HG03565 (cell line): ENCODE measurements around the gene OPA3.

Source experiments
- ATAC-seq: cut with Tn5 transposase; IDR thresholded peaks from one replicate; pipeline ENCODE4 v1.9.1; 2021; ENCODE audit warnings: mild to moderate bottlenecking, moderate library complexity; ENCODE audit not compliant: unreplicated experiment

Gene OPA3

GRCh38 chr19:45505996-45506245, 78.7 kb downstream of the OPA3 start:
- no peak for ATAC-seq

DNA sequence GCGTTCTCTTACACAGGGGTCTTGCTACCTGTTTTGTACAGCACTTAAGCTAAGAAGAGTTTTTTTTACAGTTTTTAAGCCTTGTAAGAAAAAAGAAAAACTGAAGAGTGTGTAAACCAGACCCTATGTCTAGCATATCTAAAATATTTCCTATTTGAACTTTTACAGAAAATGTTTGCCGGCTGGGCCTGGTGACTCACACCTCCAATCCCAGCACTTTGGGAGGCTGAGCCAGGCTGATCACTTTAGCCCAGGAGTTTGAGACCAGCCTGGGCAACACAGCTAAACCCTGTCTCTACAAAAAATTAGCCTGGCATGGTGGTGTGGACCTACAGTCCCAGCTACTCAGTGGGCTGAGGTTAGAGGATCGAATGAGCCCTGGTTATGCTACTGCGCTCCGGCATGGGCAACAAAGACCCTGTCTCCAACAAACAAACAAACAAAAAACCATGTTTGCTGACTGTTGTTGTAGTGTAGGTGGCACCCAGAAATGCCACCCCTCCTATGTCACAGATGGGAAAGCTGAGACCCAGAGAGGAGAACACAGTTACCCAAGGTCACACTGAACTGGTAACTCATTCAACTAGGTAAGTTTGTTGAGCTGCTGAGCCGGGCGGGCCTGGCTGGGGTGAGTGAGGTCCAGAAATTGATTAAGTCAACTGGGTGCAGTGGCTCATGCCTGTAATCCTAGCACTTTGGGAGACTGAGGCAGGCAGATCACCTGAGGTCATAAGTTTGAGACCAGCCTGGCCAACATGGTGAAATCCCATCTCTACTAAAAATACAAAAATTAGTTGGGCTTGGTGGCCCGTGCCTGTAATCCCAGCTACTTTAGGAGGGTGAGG, 79.2 kb downstream of the OPA3 start:
- no peak for ATAC-seq

- no peak for ATAC-seq
Observed at GRCh38 chr19:45503909-45504308, 80.7 kb downstream of the OPA3 start.

GRCh38 chr19:45502111-45502510, 82.5 kb downstream of the OPA3 start:
- no peak for ATAC-seq

GRCh38 chr19:45501730-45502014, 82.9 kb downstream of the OPA3 start:
- ATAC-seq: no peak

DNA sequence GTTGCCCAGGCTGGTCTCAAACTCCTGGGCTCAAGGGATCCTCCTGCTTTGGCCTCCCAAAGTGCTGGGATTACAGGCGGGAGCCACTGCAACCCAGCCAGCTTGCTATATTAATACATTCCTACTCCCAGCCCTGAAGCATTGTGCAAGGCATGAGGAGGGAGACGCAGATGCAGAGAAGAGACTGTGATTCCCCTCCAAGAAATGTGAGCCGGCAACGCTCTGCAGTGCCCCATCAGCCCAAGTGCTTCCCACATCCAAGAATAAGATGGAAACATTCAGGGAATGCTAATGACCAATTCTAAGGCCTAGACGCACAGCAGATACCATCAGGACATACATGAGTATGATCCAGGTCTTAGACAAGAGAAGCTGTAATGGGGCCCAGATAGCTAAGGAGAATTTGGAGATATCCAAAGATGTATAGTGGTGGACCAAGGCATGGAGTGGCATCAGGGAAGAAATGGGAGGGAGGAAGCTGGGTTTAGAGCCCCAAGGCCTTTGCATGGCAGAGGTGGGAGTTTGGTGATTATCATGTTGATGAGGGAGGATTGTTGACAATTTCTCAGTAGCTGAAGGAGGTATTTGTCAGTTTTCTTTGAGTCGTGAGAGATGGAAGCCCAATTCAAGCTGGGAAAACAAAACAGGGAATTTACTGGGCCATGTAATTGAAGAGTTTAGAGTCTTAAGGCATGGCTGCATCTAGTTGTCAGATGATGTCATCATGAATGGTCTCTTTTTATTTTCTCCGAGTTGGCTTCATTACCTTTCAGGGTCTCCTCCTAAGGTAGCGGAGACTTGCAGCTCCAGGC, 83.5 kb downstream of the OPA3 start:
- ATAC-seq: no peak

DNA sequence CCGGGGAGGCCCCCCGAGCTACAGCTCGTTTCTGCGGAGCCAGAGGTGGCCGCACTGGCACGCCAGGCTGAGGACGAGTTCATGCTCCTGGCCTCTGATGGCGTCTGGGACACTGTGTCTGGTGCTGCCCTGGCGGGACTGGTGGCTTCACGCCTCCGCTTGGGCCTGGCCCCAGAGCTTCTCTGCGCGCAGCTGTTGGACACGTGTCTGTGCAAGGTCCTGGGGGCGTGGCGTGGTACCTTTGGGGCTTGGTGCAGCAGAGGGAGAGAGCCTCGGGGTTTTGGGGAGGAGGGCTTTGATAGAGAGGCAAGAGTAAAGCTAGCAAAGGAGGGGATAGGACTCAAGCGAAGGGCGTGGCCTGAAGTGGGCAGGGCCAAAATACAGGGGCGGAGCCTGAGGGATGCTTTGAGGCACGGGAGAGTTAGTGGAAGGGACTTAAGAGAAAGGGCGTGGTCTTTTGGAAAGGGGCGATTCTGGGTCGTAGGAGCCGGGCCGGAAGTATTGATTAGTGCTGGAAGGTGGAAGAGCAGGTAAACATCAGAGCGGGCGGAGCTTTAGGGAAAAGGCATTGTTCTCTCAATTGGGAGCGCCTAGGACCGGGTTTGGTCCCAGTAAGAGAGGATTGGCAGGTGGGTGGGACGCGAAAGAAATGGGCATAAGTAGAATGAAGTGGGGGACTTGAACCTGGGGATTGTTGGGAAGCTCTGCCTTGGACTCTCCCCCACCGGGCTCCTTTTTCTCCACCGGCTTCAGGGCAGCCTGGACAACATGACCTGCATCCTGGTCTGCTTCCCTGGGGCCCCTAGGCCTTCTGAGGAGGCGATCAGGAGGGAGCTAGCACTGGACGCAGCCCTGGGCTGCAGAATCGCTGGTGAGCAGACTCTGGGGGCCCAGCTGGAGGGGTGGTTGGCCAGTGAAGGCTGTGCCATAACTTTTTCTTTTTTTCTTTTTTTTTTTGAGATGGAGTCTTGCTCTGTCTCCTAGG, 85.1 kb downstream of the OPA3 start:
- ATAC-seq: no peak

DNA sequence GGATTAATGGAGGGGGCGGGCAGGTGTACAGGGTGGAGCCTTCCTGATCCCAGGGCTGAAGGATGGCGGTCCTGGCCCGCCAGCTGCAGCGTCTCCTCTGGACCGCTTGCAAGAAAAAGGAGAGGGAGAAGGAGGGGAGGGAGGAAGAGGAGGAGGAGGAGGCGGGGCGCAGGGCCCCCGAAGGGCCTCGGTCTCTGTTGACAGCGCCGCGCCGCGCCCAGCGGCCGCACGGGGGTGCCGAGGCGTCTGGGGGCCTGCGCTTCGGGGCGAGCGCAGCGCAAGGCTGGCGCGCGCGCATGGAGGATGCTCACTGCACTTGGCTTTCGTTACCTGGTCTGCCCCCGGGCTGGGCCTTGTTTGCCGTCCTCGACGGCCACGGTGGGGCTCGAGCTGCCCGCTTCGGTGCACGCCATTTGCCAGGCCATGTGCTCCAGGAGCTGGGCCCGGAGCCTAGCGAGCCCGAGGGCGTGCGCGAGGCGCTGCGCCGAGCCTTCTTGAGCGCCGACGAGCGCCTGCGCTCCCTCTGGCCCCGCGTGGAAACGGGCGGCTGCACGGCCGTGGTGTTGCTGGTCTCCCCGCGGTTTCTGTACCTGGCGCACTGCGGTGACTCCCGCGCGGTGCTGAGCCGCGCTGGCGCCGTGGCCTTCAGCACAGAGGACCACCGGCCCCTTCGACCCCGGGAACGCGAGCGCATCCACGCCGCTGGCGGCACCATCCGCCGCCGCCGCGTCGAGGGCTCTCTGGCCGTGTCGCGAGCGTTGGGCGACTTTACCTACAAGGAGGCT, 86.0 kb downstream of the OPA3 start, which contains the start of gene PPM1N:
PPM1N (plus strand) TSS at position 33 of the 785 bp plus-strand sequence; CDS start at position 63, 30 bp downstream.
- ATAC-seq: no peak

- no peak for ATAC-seq
Observed at GRCh38 chr19:45497791-45498190, 86.8 kb downstream of the OPA3 start.

GRCh38 chr19:45496349-45496953, 88.2 kb downstream of the OPA3 start:
- ATAC-seq: no peak

GRCh38 chr19:45495178-45495577, 89.4 kb downstream of the OPA3 start:
- no peak for ATAC-seq

GRCh38 chr19:45494261-45494916, 90.2 kb downstream of the OPA3 start:
- no peak for ATAC-seq

GRCh38 chr19:45492627-45493470, 91.8 kb downstream of the OPA3 start:
- no peak for ATAC-seq

- ATAC-seq: no peak
Observed at GRCh38 chr19:45492137-45492626, 92.4 kb downstream of the OPA3 start.

DNA sequence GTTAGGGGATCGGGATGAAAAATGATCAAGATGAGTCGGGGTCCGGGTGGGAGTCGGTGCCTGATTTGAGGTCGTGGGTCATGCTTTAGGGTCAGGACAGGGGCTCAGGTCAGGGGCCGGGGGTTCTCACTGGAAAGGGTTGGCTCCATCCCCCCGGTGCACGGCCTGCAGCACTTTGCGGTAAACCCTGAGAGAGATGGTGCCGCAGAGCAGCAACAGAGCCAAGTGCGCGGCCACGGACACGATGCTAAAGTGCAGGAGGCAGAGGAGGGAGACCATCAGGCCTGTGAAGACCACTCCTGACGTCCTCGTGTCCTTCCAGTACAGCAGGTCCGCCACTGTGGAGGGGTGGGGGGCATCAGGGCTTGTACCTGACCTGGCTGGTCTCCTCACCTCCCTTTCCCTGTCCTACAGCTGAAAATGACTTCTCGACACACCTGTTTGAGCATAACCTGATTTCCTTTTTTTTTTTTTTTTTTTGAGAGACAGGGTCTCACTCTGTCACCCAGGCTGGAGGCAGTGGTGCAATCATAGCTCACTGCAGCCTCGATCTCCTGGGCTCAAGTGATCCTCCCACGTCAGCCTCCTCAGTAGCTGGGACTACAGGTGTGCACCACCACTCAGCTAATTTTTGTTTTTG, 95.3 kb downstream of the OPA3 start:
- ATAC-seq: no peak

DNA sequence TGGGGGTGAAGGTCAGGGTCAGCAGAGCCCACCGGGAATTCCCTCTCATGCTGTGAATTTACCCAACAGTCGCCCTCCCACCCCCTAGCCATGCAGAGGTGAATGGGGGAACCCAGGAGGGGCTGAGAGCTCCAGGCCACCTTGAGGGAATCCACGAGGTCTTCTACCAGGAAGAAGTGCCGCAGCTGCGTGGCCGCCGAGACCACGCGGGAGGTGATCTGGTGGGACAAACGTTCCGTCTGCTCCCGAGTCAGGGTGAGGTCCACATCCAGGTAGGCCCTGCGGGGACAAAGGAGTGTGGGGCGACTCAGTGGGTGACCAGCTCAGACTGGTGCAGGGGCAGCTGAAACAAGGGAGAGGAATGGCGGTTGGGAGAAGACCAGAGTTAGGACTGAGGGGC, 95.9 kb downstream of the OPA3 start:
- no peak for ATAC-seq

- ATAC-seq: peak; percentile 86
Observed at GRCh38 chr19:45485305-45486077, 99.1 kb downstream of the OPA3 start.
